LNCaP clone FGC (cell line): ENCODE data around the gene MXI1.
"Not testable (repeated sequence)": the region's sequence is repeated elsewhere in the genome, so short reads cannot be mapped to it uniquely, and the experiment has no call there.

Experiments
- DNase-seq: peaks from one replicate; pipeline ENCODE4 v3.0.0-alpha.2; 2011; ENCODE audit warnings: low read depth
- H3K4me3 ChIP-seq: 2 replicates; pipeline ENCODE4 v1.5.1; 2011; ENCODE audit warnings: mild to moderate bottlenecking, low read depth, low read length, control low read depth
- TF ChIP-seq, protein P1 (sequence below): IDR thresholded peaks from 2 replicates; pipeline ENCODE4 v1.5.1; 2012; ENCODE audit warnings: mild to moderate bottlenecking; ENCODE audit not compliant: control insufficient read depth, insufficient read depth; ENCODE audit errors: extremely low read depth

Gene MXI1

GRCh38 chr10:110181451-110181850 is 26.0 kb upstream of the MXI1 start:
- TF ChIP-seq, protein P1, sequence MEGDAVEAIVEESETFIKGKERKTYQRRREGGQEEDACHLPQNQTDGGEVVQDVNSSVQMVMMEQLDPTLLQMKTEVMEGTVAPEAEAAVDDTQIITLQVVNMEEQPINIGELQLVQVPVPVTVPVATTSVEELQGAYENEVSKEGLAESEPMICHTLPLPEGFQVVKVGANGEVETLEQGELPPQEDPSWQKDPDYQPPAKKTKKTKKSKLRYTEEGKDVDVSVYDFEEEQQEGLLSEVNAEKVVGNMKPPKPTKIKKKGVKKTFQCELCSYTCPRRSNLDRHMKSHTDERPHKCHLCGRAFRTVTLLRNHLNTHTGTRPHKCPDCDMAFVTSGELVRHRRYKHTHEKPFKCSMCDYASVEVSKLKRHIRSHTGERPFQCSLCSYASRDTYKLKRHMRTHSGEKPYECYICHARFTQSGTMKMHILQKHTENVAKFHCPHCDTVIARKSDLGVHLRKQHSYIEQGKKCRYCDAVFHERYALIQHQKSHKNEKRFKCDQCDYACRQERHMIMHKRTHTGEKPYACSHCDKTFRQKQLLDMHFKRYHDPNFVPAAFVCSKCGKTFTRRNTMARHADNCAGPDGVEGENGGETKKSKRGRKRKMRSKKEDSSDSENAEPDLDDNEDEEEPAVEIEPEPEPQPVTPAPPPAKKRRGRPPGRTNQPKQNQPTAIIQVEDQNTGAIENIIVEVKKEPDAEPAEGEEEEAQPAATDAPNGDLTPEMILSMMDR = no peak
- no peak for DNase-seq
- no peak overlapping the region for H3K4me3 ChIP-seq

DNA sequence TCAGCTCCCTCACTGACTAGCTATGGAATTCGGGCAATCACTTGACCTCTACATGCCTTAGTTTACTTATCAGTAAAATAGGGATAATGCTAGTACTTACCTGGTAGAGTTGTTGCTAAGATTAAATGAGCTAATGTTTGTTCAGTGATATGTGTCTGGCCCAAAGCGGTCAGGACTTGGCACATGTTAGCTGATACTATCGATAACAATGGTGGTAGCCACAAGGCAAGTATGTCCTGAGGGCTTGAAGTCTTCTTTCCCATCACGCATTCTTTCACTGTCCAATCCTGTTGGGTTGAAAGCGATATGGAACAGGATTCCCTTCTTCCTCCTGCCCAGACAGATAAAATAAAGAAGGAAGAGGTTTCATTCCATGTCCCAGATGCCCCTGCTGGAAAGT is 25.5 kb upstream of the MXI1 start:
- TF ChIP-seq, protein P1 = no peak
- no peak for DNase-seq
- H3K4me3 ChIP-seq = no peak overlapping the region

- DNase-seq = no peak
- no peak overlapping the region for H3K4me3 ChIP-seq
- TF ChIP-seq, protein P1 = no peak
Observed at GRCh38 chr10:110184398-110184797, 23.0 kb upstream of the MXI1 start.

DNA sequence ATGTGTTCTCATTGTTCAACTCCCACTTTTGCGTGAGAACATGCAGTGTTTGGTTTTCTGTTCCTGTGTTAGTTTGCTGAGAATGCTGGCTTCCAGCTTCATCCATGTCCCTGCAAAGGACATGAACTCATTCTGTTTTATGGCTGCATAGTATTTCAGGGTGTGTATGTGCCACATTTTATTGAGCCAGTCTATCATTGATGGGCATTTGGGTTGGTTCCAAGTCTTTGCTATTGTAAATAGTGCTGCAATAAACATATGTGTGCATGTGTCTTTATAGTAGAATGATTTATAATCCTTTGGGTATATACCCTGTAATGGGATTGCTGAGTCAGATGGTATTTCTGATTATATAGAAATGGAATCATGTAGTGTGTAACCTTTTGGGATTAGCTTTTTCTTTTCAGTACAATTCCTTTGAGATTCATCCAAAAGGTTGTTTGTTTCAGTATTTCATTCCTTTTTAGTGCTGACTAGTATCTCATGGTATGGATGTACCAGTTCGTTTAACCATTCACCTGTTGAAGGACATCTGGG is 21.7 kb upstream of the MXI1 start:
- not testable (repeated sequence) for DNase-seq, H3K4me3 ChIP-seq

DNA sequence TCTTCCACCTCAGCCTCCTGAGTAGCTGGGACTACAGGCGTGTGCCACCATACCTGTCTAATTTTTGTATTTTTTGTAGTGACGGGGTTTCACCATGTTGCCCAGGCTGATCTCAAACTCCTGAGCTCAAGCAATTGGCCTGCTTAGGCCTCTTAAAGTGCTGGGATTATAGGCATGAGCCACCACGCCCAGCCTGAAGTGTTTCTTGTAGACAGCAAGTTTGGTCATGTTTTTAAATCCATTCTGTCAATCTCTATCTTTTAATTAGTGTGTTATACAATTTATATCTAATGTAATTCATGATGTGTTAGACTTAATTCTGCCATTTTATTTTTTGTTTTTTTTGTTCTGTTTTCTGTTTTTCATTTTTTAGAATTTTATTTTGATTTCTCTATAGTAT is 17.2 kb upstream of the MXI1 start:
- DNase-seq = no peak
- TF ChIP-seq, protein P1 = no peak
- no peak overlapping the region for H3K4me3 ChIP-seq

DNA sequence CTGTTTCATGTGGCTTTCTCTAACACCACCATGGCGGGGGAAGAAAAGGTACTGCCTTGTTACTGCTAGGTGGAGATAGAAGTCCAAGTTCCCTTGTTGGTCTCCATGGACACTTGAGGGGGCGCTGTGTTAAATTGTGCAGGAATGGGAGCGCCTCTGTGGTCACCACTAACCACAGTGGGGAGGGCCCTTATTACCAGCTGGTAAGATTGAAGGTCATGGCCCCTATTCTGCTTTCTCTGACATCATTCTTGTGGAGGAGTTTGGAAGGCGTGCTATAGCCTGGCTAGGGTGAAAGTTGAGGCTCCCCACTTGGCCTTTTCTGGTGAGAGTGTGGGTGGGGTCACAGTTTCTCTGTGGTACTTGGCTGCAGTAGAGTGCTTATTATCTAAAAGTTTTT is 14.9 kb upstream of the MXI1 start:
- TF ChIP-seq, protein P1 = no peak
- no peak overlapping the region for H3K4me3 ChIP-seq
- DNase-seq = no peak

- TF ChIP-seq, protein P1 = no peak
- DNase-seq = no peak
- H3K4me3 ChIP-seq = no peak overlapping the region
Observed at GRCh38 chr10:110200503-110200902, 6.9 kb upstream of the MXI1 start.

DNA sequence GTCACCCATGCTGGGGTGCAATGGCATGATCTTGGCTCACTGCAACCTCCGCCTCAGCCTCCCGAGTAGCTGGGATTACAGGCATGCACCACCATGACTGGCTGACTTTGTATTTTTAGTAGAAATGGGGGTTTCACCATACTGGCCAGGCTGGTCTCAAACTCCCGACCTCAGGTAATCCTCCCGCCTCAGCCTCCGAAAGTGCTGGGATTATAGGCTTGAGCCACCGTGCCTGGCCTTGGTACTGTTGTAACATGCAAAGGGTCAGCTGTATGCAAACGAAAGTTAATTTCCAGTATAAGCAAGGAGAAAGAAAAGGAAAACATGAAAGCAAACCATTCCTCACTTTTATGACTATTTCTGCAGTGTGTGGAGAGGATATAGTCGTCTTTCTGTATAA is 6.4 kb upstream of the MXI1 start:
- not testable (repeated sequence) for DNase-seq, H3K4me3 ChIP-seq
